ENCODE data around the gene KIR2DL3.

The KIR2DL3 gene

GRCh38 chr19:54791476-54791875 lies 53.2 kb downstream of the KIR2DL3 start:
- no peak for DNase-seq (ENCODE audit: low read depth in 2 of 2)

DNA sequence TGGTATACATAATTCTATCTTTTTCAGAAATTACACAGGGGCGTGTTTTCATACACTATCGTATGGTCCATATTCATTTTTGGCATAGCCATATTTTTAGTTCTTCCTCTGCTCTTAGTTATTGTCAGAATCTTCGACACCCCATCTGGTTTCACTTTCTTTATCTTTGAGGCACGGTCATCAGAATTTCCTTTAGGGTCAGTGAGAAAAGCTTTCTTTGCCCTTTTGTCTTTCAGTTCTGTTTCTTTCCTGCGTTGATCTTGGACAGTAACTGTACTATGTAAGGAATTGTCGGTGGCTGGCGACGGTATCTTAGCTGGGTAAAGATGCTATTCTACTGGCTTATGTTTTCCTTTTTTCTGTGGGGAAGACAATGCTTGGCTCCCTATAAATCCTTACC lies 54.5 kb downstream of the KIR2DL3 start:
- no peak for DNase-seq (ENCODE audit: low read depth in 2 of 2)

- no peak for DNase-seq (ENCODE audit: low read depth in 2 of 2)
Measured at GRCh38 chr19:54795758-54796157, 57.4 kb downstream of the KIR2DL3 start.
